Neural cell (in vitro differentiated cells): ENCODE measurements around the gene TELO2. TPM values are rescaled to one million over a fixed set of nuclear protein-coding genes. Genes with fewer than 3 reads are reported as not detected.

Source experiments
- H2AFZ ChIP-seq: fragments of 200-600, 300-800 bp; sonication (generic), shearing (Covaris generic); 2 replicates; pipeline ENCODE4 v1.6.0; 2014; ENCODE audit warnings: low read depth, mild to moderate bottlenecking, antibody characterized with exemption, low read length, moderate library complexity
- H3F3A ChIP-seq: fragments of 200-600 bp; shearing (Covaris generic); 2 replicates; pipeline ENCODE4 v1.6.1; 2016; ENCODE audit warnings: mild to moderate bottlenecking, moderate library complexity, mixed read lengths, antibody characterized with exemption, low read length; ENCODE audit not compliant: insufficient read depth, poor library complexity, severe bottlenecking
- H3K27ac ChIP-seq: fragments of 200-600, 300-800 bp; sonication (generic), shearing (Covaris generic); 2 replicates; pipeline ENCODE4 v1.5.1; 2014; ENCODE audit warnings: mild to moderate bottlenecking, low read length, moderate library complexity
- H3K27me3 ChIP-seq: fragments of 300-800, 200-600 bp; sonication (generic), shearing (Covaris generic); 2 replicates; pipeline ENCODE4 v1.6.0; 2014; ENCODE audit warnings: mild to moderate bottlenecking, low read depth, low read length, moderate library complexity; ENCODE audit not compliant: insufficient read depth
- H3K36me3 ChIP-seq: fragments of 300-800, 200-600 bp; sonication (generic), shearing (Covaris generic); 2 replicates; pipeline ENCODE4 v1.5.1; 2014; ENCODE audit warnings: mild to moderate bottlenecking, antibody characterized with exemption, low read length, moderate library complexity; ENCODE audit not compliant: insufficient read depth
- H3K4me2 ChIP-seq: fragments of 300-800, 200-600 bp; sonication (generic), shearing (Covaris generic); 2 replicates; pipeline ENCODE4 v1.6.0; 2014; ENCODE audit warnings: mild to moderate bottlenecking, low read length
- H3K4me3 ChIP-seq: fragments of 300-800, 200-600 bp; sonication (generic), shearing (Covaris generic); 2 replicates; pipeline ENCODE4 v1.5.1; 2014; ENCODE audit warnings: mild to moderate bottlenecking, low read length, moderate library complexity
- H3K79me2 ChIP-seq: fragments of 200-600 bp; shearing (Covaris generic); replicated peaks from 2 replicates; pipeline ENCODE4 v1.6.0; 2014; ENCODE audit warnings: mild to moderate bottlenecking, low read length, moderate library complexity; ENCODE audit not compliant: insufficient read depth
- H3K9ac ChIP-seq: fragments of 300-800, 200-600 bp; sonication (generic), shearing (Covaris generic); 2 replicates; pipeline ENCODE4 v1.6.1; 2016; ENCODE audit warnings: mild to moderate bottlenecking, low read length, mixed read lengths
- H3K9me2 ChIP-seq: fragments of 200-600 bp; shearing (Covaris generic); 2 replicates; pipeline ENCODE4 v1.6.1; 2016; ENCODE audit warnings: mild to moderate bottlenecking, low read length, mixed read lengths; ENCODE audit not compliant: insufficient read depth
- H3K9me3 ChIP-seq: fragments of 200-600, 300-800 bp; sonication (generic), shearing (Covaris generic); 2 replicates; pipeline ENCODE4 v1.6.1; 2016; ENCODE audit warnings: mild to moderate bottlenecking, mixed run types, low read length, moderate library complexity, mixed read lengths
- H4K20me1 ChIP-seq: fragments of 200-600 bp; shearing (Covaris generic); 2 replicates; pipeline ENCODE4 v1.6.1; 2016; ENCODE audit warnings: mild to moderate bottlenecking, mixed run types; ENCODE audit not compliant: insufficient read depth
- EP300 ChIP-seq: fragments of 450-650 bp; conservative IDR thresholded peaks from 2 replicates; pipeline ENCODE4 v1.6.1; 2014; ENCODE audit warnings: antibody characterized with exemption, mild to moderate bottlenecking, moderate library complexity; ENCODE audit not compliant: poor library complexity, severe bottlenecking
- EZH2 ChIP-seq: fragments of 200-600, 300-800 bp; shearing (Covaris generic), sonication (generic); IDR thresholded peaks from 2 replicates; pipeline ENCODE4 v1.6.1; 2014; ENCODE audit warnings: antibody characterized with exemption, low read length, borderline replicate concordance, mild to moderate bottlenecking; ENCODE audit not compliant: insufficient read depth, poor library complexity, severe bottlenecking
- MXI1 ChIP-seq: fragments of 450-650 bp; conservative IDR thresholded peaks from 2 replicates; pipeline ENCODE4 v1.6.1; 2014; ENCODE audit warnings: antibody characterized with exemption, mild to moderate bottlenecking; ENCODE audit not compliant: poor library complexity, severe bottlenecking
- POLR2AphosphoS5 ChIP-seq: IDR thresholded peaks from 2 replicates; pipeline ENCODE4 v1.6.1; 2012
- RAD21 ChIP-seq: fragments of 450-650 bp; conservative IDR thresholded peaks from 2 replicates; pipeline ENCODE4 v1.6.1; 2014; ENCODE audit warnings: antibody characterized with exemption, mild to moderate bottlenecking, moderate library complexity
- SMC3 ChIP-seq: fragments of 450-650 bp; conservative IDR thresholded peaks from 2 replicates; pipeline ENCODE4 v1.6.1; 2014; ENCODE audit warnings: antibody characterized with exemption, mild to moderate bottlenecking, moderate library complexity; ENCODE audit not compliant: poor library complexity
- TAF1 ChIP-seq: IDR thresholded peaks from 2 replicates; pipeline ENCODE4 v1.6.1; 2012; ENCODE audit warnings: low read depth
- polyA plus RNA-seq: library from polyadenylated mRNA; depleted of rRNA; stranded (reverse); fragments of >200 nt; gene quantifications from 2 replicates; pipeline ENCODE4 v1.2.3, GENCODE V29; 2014
- TF ChIP-seq, protein P1 (sequence below): fragments of 450-650 bp; IDR thresholded peaks from 2 replicates; pipeline ENCODE4 v1.5.1; 2014; ENCODE audit warnings: antibody characterized with exemption, mild to moderate bottlenecking, moderate library complexity; ENCODE audit not compliant: poor library complexity, severe bottlenecking
- TF ChIP-seq, protein P2 (sequence below): IDR thresholded peaks from 2 replicates; pipeline ENCODE4 v1.6.1; 2012; ENCODE audit warnings: borderline replicate concordance

The TELO2 gene
- polyA plus RNA-seq, 1 donor from 2014 or later = 50.4 TPM

DNA sequence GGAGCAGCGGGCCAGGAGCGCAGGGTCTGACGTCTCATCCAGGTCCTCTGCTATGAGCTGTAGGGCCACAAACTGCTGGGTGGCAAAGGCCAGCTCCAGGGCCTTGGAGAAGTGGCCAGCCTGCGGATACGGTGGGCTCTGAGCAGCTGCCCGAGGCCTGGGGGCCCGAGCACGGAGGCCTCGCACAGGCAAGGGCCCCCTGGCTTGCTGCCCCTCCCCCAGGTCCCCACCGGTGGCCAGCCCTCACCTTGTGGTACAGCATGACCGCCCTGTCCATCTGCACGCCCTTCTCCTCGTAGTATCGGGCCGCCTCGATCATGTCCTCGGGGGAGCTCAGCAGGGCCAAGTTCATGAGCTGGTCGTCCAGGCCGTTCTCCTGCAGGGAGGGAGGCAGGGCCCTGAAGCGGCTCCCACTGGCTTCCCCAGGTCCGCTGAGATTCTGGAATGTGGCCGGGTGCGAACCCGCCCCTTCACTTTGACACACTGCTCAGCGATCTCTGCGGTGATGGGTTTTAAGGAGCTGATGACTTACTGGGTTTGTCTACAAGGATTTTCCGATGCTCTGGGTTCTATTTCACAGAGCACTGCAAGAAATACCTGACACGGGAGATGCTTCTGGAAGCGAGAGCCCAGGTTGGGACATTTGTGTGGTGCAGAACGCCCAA, 30.6 kb downstream of the TELO2 start:
- Histone ChIP-seq H3K36me3 (no peaks in the 10 kb centered on the region), H2AFZ (no peak overlapping the region), H3K79me2 (no peaks in the 10 kb centered on the region), H3F3A (no peaks in the 10 kb centered on the region), H4K20me1 (no peaks in the 10 kb centered on the region), H3K27me3 (no peaks in the 10 kb centered on the region), H3K9me3 (no peaks in the 10 kb centered on the region), H3K27ac (no peak overlapping the region), H3K4me3 (no peak overlapping the region), H3K4me2 (no peak overlapping the region), H3K9ac (no peak overlapping the region), H3K9me2 (no peaks in the 10 kb centered on the region)
- TF ChIP-seq EZH2 (no peak), EP300 (no peak), SMC3 (no peak), MXI1 (no peak), POLR2AphosphoS5 (no peak), TAF1 (no peak), RAD21 (no peak)
- TF ChIP-seq, protein P1, sequence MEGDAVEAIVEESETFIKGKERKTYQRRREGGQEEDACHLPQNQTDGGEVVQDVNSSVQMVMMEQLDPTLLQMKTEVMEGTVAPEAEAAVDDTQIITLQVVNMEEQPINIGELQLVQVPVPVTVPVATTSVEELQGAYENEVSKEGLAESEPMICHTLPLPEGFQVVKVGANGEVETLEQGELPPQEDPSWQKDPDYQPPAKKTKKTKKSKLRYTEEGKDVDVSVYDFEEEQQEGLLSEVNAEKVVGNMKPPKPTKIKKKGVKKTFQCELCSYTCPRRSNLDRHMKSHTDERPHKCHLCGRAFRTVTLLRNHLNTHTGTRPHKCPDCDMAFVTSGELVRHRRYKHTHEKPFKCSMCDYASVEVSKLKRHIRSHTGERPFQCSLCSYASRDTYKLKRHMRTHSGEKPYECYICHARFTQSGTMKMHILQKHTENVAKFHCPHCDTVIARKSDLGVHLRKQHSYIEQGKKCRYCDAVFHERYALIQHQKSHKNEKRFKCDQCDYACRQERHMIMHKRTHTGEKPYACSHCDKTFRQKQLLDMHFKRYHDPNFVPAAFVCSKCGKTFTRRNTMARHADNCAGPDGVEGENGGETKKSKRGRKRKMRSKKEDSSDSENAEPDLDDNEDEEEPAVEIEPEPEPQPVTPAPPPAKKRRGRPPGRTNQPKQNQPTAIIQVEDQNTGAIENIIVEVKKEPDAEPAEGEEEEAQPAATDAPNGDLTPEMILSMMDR = no peak
- TF ChIP-seq, protein P2, sequence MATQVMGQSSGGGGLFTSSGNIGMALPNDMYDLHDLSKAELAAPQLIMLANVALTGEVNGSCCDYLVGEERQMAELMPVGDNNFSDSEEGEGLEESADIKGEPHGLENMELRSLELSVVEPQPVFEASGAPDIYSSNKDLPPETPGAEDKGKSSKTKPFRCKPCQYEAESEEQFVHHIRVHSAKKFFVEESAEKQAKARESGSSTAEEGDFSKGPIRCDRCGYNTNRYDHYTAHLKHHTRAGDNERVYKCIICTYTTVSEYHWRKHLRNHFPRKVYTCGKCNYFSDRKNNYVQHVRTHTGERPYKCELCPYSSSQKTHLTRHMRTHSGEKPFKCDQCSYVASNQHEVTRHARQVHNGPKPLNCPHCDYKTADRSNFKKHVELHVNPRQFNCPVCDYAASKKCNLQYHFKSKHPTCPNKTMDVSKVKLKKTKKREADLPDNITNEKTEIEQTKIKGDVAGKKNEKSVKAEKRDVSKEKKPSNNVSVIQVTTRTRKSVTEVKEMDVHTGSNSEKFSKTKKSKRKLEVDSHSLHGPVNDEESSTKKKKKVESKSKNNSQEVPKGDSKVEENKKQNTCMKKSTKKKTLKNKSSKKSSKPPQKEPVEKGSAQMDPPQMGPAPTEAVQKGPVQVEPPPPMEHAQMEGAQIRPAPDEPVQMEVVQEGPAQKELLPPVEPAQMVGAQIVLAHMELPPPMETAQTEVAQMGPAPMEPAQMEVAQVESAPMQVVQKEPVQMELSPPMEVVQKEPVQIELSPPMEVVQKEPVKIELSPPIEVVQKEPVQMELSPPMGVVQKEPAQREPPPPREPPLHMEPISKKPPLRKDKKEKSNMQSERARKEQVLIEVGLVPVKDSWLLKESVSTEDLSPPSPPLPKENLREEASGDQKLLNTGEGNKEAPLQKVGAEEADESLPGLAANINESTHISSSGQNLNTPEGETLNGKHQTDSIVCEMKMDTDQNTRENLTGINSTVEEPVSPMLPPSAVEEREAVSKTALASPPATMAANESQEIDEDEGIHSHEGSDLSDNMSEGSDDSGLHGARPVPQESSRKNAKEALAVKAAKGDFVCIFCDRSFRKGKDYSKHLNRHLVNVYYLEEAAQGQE = no peak

DNA sequence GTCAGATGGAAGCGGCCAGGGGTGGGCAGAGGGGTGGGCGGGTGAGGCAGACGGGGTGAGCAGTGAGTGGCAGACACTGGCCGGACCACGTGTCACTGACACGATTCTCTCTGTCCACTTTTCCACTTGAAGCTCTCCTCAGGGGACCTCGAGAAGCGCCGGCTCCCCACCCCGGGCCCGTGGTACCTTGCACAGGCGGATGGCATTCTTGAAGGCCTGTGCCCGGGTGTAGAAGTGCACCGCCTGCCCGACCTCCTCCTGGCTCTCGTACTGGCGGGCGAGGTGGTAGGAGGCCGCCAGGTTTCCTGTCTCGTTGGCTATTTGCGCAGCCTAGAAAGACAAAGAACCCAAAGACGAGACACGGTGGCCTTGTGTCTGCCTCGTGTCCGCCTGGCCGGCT, 31.2 kb downstream of the TELO2 start:
- no peaks in the 10 kb centered on the region for H4K20me1 ChIP-seq
- H3K4me3 ChIP-seq = no peak overlapping the region
- TF ChIP-seq TAF1 (no peak), RAD21 (no peak), POLR2AphosphoS5 (no peak), SMC3 (no peak), EZH2 (no peak), MXI1 (no peak), EP300 (no peak)
- TF ChIP-seq, protein P1 = no peak
- TF ChIP-seq, protein P2 = no peak
- no peaks in the 10 kb centered on the region for H3K79me2 ChIP-seq
- no peak overlapping the region for H3K27ac ChIP-seq
- no peaks in the 10 kb centered on the region for H3K27me3 ChIP-seq
- H3K9me3 ChIP-seq = no peaks in the 10 kb centered on the region
- no peak overlapping the region for H3K9ac ChIP-seq
- no peak overlapping the region for H3K4me2 ChIP-seq
- no peaks in the 10 kb centered on the region for H3K36me3 ChIP-seq
- H3F3A ChIP-seq = no peaks in the 10 kb centered on the region
- no peaks in the 10 kb centered on the region for H3K9me2 ChIP-seq
- H2AFZ ChIP-seq = no peak overlapping the region
